HUES48 (cell line): ENCODE results near the gene USP6NL.
"Not testable (repeated sequence)": the region's sequence is repeated elsewhere in the genome, so short reads cannot be mapped to it uniquely, and the experiment has no call there.

Experiments
- H3K27ac ChIP-seq: one replicate; pipeline ENCODE4 v1.7.0; 2013; ENCODE audit warnings: low read depth, low read length, inconsistent platforms
- H3K27me3 ChIP-seq: 2 replicates; pipeline ENCODE4 v1.6.1; 2013; ENCODE audit warnings: mild to moderate bottlenecking, low read length; ENCODE audit not compliant: control insufficient read depth, insufficient read depth
- H3K36me3 ChIP-seq: 2 replicates; pipeline ENCODE4 v1.6.1; 2013; ENCODE audit warnings: low read length; ENCODE audit not compliant: control insufficient read depth, insufficient read depth
- H3K4me1 ChIP-seq: 2 replicates; pipeline ENCODE4 v1.6.1; 2013; ENCODE audit warnings: mild to moderate bottlenecking, low read length; ENCODE audit not compliant: control insufficient read depth, insufficient read depth
- H3K4me3 ChIP-seq: 2 replicates; pipeline ENCODE4 v1.5.1; 2013; ENCODE audit warnings: mild to moderate bottlenecking, low read depth, low read length
- H3K9ac ChIP-seq: 2 replicates; pipeline ENCODE4 v1.6.1; 2013; ENCODE audit warnings: mild to moderate bottlenecking, low read depth, low read length, moderate library complexity
- H3K9me3 ChIP-seq: 2 replicates; pipeline ENCODE4 v1.6.1; 2013; ENCODE audit warnings: low read length; ENCODE audit not compliant: control insufficient read depth, insufficient read depth

Gene USP6NL

GRCh38 chr10:11494923-11495322, 116.5 kb downstream of the USP6NL start:
- H3K27ac ChIP-seq, H3K4me3 ChIP-seq, H3K4me1 ChIP-seq, H3K9ac ChIP-seq, H3K9me3 ChIP-seq, H3K27me3 ChIP-seq: not testable (repeated sequence)
- peaks cover 55% of the 10 kb centered on the region for H3K36me3 ChIP-seq

- H3K36me3 ChIP-seq = peaks cover 44% of the 10 kb centered on the region
- H3K4me1 ChIP-seq = no peaks in the 10 kb centered on the region
- H3K9me3 ChIP-seq = no peaks in the 10 kb centered on the region
- no peak overlapping the region for H3K27ac ChIP-seq
- H3K27me3 ChIP-seq = no peaks in the 10 kb centered on the region
- no peak overlapping the region for H3K9ac ChIP-seq
- no peak overlapping the region for H3K4me3 ChIP-seq
Measured at GRCh38 chr10:11493646-11494045, 117.8 kb downstream of the USP6NL start.

GRCh38 chr10:11491087-11491486, 120.4 kb downstream of the USP6NL start:
- Histone ChIP-seq H3K9me3 (no peaks in the 10 kb centered on the region), H3K4me3 (no peak overlapping the region), H3K27me3 (no peaks in the 10 kb centered on the region), H3K4me1 (no peaks in the 10 kb centered on the region), H3K9ac (no peak overlapping the region), H3K27ac (no peak overlapping the region), H3K36me3 (peaks cover 54% of the 10 kb centered on the region)

GRCh38 chr10:11489591-11489990, 121.9 kb downstream of the USP6NL start:
- Histone ChIP-seq H3K36me3 (peaks cover 68% of the 10 kb centered on the region), H3K27ac (no peak overlapping the region), H3K4me3 (no peak overlapping the region), H3K9ac (no peak overlapping the region), H3K9me3 (no peaks in the 10 kb centered on the region), H3K27me3 (no peaks in the 10 kb centered on the region), H3K4me1 (no peaks in the 10 kb centered on the region)

GRCh38 chr10:11488126-11488525, 123.3 kb downstream of the USP6NL start:
- Histone ChIP-seq H3K9me3 (no peaks in the 10 kb centered on the region), H3K36me3 (peaks cover 63% of the 10 kb centered on the region), H3K4me3 (no peak overlapping the region), H3K27me3 (no peaks in the 10 kb centered on the region), H3K4me1 (peaks cover 4% of the 10 kb centered on the region; the same call in 1 of the 2 replicates), H3K27ac (no peak overlapping the region), H3K9ac (no peak overlapping the region)

GRCh38 chr10:11483201-11484148, 128.0 kb downstream of the USP6NL start:
- Histone ChIP-seq H3K4me3 (no peak overlapping the region), H3K27ac (no peak overlapping the region), H3K4me1 (peaks cover 4% of the 10 kb centered on the region), H3K9ac (no peak overlapping the region), H3K36me3 (peaks cover 66% of the 10 kb centered on the region), H3K27me3 (no peaks in the 10 kb centered on the region), H3K9me3 (no peaks in the 10 kb centered on the region)

- H3K4me1 ChIP-seq = peaks cover 4% of the 10 kb centered on the region
- no peak overlapping the region for H3K4me3 ChIP-seq
- H3K9ac ChIP-seq = no peak overlapping the region
- no peak overlapping the region for H3K27ac ChIP-seq
- no peaks in the 10 kb centered on the region for H3K27me3 ChIP-seq
- H3K9me3 ChIP-seq = no peaks in the 10 kb centered on the region
- peaks cover 55% of the 10 kb centered on the region for H3K36me3 ChIP-seq
Measured at GRCh38 chr10:11482306-11482705, 129.1 kb downstream of the USP6NL start.

- Histone ChIP-seq H3K9ac (no peak overlapping the region), H3K4me3 (no peak overlapping the region), H3K27ac (no peak overlapping the region), H3K4me1 (peaks cover 12% of the 10 kb centered on the region), H3K36me3 (peaks cover 52% of the 10 kb centered on the region), H3K27me3 (no peaks in the 10 kb centered on the region), H3K9me3 (no peaks in the 10 kb centered on the region)
Measured at GRCh38 chr10:11480687-11481086, 130.8 kb downstream of the USP6NL start.

- Histone ChIP-seq H3K9ac (no peak overlapping the region), H3K4me3 (no peak overlapping the region), H3K27ac (no peak overlapping the region), H3K36me3 (peaks cover 38% of the 10 kb centered on the region), H3K9me3 (no peaks in the 10 kb centered on the region), H3K4me1 (peaks cover 24% of the 10 kb centered on the region), H3K27me3 (no peaks in the 10 kb centered on the region)
Measured at GRCh38 chr10:11479300-11479699, 132.2 kb downstream of the USP6NL start.

GRCh38 chr10:11478807-11479206, 132.6 kb downstream of the USP6NL start:
- peaks cover 26% of the 10 kb centered on the region for H3K4me1 ChIP-seq
- H3K27ac ChIP-seq = no peak overlapping the region
- no peak overlapping the region for H3K9ac ChIP-seq
- H3K27me3 ChIP-seq = no peaks in the 10 kb centered on the region
- H3K9me3 ChIP-seq = no peaks in the 10 kb centered on the region
- H3K4me3 ChIP-seq = no peak overlapping the region
- H3K36me3 ChIP-seq = peaks cover 36% of the 10 kb centered on the region

- H3K4me1 ChIP-seq = peaks cover 34% of the 10 kb centered on the region
- no peak overlapping the region for H3K9ac ChIP-seq
- H3K4me3 ChIP-seq = no peak overlapping the region
- peak overlapping the region; percentile 59 for H3K27ac ChIP-seq
- no peaks in the 10 kb centered on the region for H3K9me3 ChIP-seq
- no peaks in the 10 kb centered on the region for H3K27me3 ChIP-seq
- H3K36me3 ChIP-seq = peaks cover 12% of the 10 kb centered on the region; the same call in 1 of the 2 replicates
Measured at GRCh38 chr10:11475831-11476434, 135.5 kb downstream of the USP6NL start.
